OCI-LY1 (cell line): ENCODE results near the gene PLPP6.

Experiments used
- H2AFZ ChIP-seq: fragments of 200-600 bp; sonication (generic), shearing (Covaris generic); 2 replicates; pipeline ENCODE4 v1.6.0; 2014; ENCODE audit warnings: antibody characterized with exemption, mild to moderate bottlenecking, low read length
- H3F3A ChIP-seq: fragments of 200-600 bp; sonication (generic), shearing (Covaris generic); 2 replicates; pipeline ENCODE4 v1.6.0; 2014; ENCODE audit warnings: mild to moderate bottlenecking, antibody characterized with exemption, low read length, moderate library complexity; ENCODE audit not compliant: insufficient read depth
- H3K27ac ChIP-seq: fragments of 200-600 bp; sonication (generic); 2 replicates; pipeline ENCODE4 v1.5.1; 2014; ENCODE audit warnings: low read length, mixed run types, mild to moderate bottlenecking, low read depth; ENCODE audit not compliant: poor library complexity, severe bottlenecking
- H3K27me3 ChIP-seq: fragments of 200-600 bp; sonication (generic); 2 replicates; pipeline ENCODE4 v1.6.0; 2014; ENCODE audit warnings: antibody characterized with exemption, mild to moderate bottlenecking, low read length, moderate library complexity; ENCODE audit not compliant: insufficient read depth
- H3K36me3 ChIP-seq: fragments of 200-600 bp; sonication (generic); 2 replicates; pipeline ENCODE4 v1.6.1; 2014; ENCODE audit warnings: mild to moderate bottlenecking, antibody characterized with exemption, low read length, moderate library complexity, mixed read lengths; ENCODE audit not compliant: insufficient read depth
- H3K4me1 ChIP-seq: fragments of 200-600 bp; sonication (generic); 2 replicates; pipeline ENCODE4 v1.5.1; 2014; ENCODE audit warnings: mild to moderate bottlenecking, low read length, moderate library complexity; ENCODE audit not compliant: insufficient read depth, severe bottlenecking
- H3K4me2 ChIP-seq: fragments of 200-600 bp; sonication (generic), shearing (Covaris generic); 2 replicates; pipeline ENCODE4 v1.6.1; 2014; ENCODE audit warnings: low read length
- H3K4me3 ChIP-seq: fragments of 200-600 bp; sonication (generic); 2 replicates; pipeline ENCODE4 v1.5.1; 2014; ENCODE audit warnings: low read length, low read depth, mild to moderate bottlenecking, mixed read lengths; ENCODE audit not compliant: poor library complexity, severe bottlenecking
- H3K79me2 ChIP-seq: fragments of 200-600 bp; shearing (Covaris generic); 2 replicates; pipeline ENCODE4 v1.6.1; 2016; ENCODE audit warnings: mixed run types, low read length, mixed read lengths; ENCODE audit not compliant: insufficient read depth
- H3K9ac ChIP-seq: fragments of 200-600 bp; sonication (generic), shearing (Covaris generic); 2 replicates; pipeline ENCODE4 v1.6.1; 2014; ENCODE audit warnings: mild to moderate bottlenecking, low read length, mixed read lengths
- H3K9me2 ChIP-seq: fragments of 200-600 bp; sonication (generic), shearing (Covaris generic); 2 replicates; pipeline ENCODE4 v1.6.1; 2014; ENCODE audit warnings: low read depth, mild to moderate bottlenecking, low read length, mixed read lengths
- H3K9me3 ChIP-seq: fragments of 200-600 bp; shearing (Covaris generic); 2 replicates; pipeline ENCODE4 v1.6.1; 2014; ENCODE audit warnings: low read length, mixed read lengths
- H4K20me1 ChIP-seq: fragments of 200-600 bp; sonication (generic), shearing (Covaris generic); 2 replicates; pipeline ENCODE4 v1.6.0; 2016; ENCODE audit warnings: mild to moderate bottlenecking, low read length; ENCODE audit not compliant: insufficient read depth
- EZH2 ChIP-seq: fragments of 200-600 bp; sonication (generic), shearing (Covaris generic); IDR thresholded peaks from 2 replicates; pipeline ENCODE4 v1.8.0; 2017; ENCODE audit warnings: borderline replicate concordance, mixed run types, mild to moderate bottlenecking, antibody characterized with exemption, low read length, moderate library complexity, mixed read lengths
- TF ChIP-seq, protein P1 (sequence below): fragments of 200-600 bp; sonication (generic), shearing (Covaris generic); IDR thresholded peaks from 2 replicates; pipeline ENCODE4 v1.5.1; 2017; ENCODE audit warnings: mild to moderate bottlenecking, antibody characterized with exemption, low read length, moderate library complexity, mixed read lengths

Gene PLPP6

GRCh38 chr9:4689021-4689420 lies 26.9 kb downstream of the PLPP6 start:
- Histone ChIP-seq H3K9ac (no peak overlapping the region), H3K36me3 (peaks cover 62% of the 10 kb centered on the region), H3K79me2 (0 out of 2 replicates have a peak, but pooled peaks cover 3% of the 10 kb centered on the region)

DNA sequence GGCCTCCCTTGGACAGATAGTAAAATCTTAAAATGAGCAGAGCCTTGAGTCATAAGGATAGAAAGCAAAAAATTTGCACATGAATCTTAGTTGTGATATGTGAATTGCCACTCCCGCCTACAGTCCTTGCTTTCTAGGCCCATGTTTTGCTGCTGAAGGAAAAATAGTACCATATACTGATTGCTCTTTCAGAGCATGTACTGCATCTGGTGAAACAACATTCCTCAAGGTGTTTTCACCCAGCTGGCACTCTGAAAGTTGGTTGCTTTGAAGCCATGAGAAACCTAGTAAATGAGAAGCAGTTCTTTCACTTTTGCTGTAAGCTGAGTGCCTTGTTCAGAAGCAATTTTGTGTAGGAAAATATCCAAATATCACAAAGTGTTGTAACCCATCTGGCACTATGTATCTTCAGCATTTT lies 27.6 kb downstream of the PLPP6 start:
- Histone ChIP-seq H3K4me1 (no peaks in the 10 kb centered on the region), H3K4me3 (no peak overlapping the region), H3K9me3 (no peaks in the 10 kb centered on the region), H3K9me2 (no peaks in the 10 kb centered on the region), H3K27ac (no peak overlapping the region), H3K9ac (no peak overlapping the region), H4K20me1 (no peaks in the 10 kb centered on the region), H3K36me3 (peaks cover 67% of the 10 kb centered on the region), H3K79me2 (0 out of 2 replicates have a peak, but pooled peaks cover 3% of the 10 kb centered on the region), H3F3A (0 out of 2 replicates have a peak, but pooled peaks cover 3% of the 10 kb centered on the region), H2AFZ (no peak overlapping the region), H3K27me3 (no peaks in the 10 kb centered on the region), H3K4me2 (no peak overlapping the region)
- TF ChIP-seq, protein P1, sequence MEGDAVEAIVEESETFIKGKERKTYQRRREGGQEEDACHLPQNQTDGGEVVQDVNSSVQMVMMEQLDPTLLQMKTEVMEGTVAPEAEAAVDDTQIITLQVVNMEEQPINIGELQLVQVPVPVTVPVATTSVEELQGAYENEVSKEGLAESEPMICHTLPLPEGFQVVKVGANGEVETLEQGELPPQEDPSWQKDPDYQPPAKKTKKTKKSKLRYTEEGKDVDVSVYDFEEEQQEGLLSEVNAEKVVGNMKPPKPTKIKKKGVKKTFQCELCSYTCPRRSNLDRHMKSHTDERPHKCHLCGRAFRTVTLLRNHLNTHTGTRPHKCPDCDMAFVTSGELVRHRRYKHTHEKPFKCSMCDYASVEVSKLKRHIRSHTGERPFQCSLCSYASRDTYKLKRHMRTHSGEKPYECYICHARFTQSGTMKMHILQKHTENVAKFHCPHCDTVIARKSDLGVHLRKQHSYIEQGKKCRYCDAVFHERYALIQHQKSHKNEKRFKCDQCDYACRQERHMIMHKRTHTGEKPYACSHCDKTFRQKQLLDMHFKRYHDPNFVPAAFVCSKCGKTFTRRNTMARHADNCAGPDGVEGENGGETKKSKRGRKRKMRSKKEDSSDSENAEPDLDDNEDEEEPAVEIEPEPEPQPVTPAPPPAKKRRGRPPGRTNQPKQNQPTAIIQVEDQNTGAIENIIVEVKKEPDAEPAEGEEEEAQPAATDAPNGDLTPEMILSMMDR = no peak
- TF ChIP-seq EZH2 = no peak

More at GRCh38 chr9:4689021-4689420, 26.9 kb downstream of the PLPP6 start:
- Histone ChIP-seq H3F3A (0 out of 2 replicates have a peak, but pooled peaks cover 3% of the 10 kb centered on the region), H3K9me3 (no peaks in the 10 kb centered on the region), H3K4me2 (no peak overlapping the region), H3K4me1 (no peaks in the 10 kb centered on the region), H4K20me1 (no peaks in the 10 kb centered on the region), H3K4me3 (no peak overlapping the region), H2AFZ (no peak overlapping the region), H3K27me3 (no peaks in the 10 kb centered on the region), H3K27ac (no peak overlapping the region), H3K9me2 (no peaks in the 10 kb centered on the region)
- TF ChIP-seq, protein P1 = no peak
- TF ChIP-seq EZH2 = no peak

- no peak overlapping the region for H3K9ac ChIP-seq
- H2AFZ ChIP-seq = no peak overlapping the region
- 0 out of 2 replicates have a peak, but pooled peaks cover 3% of the 10 kb centered on the region for H3K79me2 ChIP-seq
- no peaks in the 10 kb centered on the region for H3K9me3 ChIP-seq
- no peaks in the 10 kb centered on the region for H3K4me1 ChIP-seq
- peaks cover 67% of the 10 kb centered on the region for H3K36me3 ChIP-seq
- H3F3A ChIP-seq = 0 out of 2 replicates have a peak, but pooled peaks cover 3% of the 10 kb centered on the region
- no peaks in the 10 kb centered on the region for H4K20me1 ChIP-seq
- H3K9me2 ChIP-seq = no peaks in the 10 kb centered on the region
- TF ChIP-seq EZH2 = no peak
- TF ChIP-seq, protein P1 = no peak
- H3K27ac ChIP-seq = no peak overlapping the region
- no peak overlapping the region for H3K4me3 ChIP-seq
- no peak overlapping the region for H3K4me2 ChIP-seq
- H3K27me3 ChIP-seq = no peaks in the 10 kb centered on the region
These were observed 28.1 kb downstream of the PLPP6 start for GRCh38 chr9:4690144-4690543.
